ENCODE results near the gene MYO5B.

MYO5B gene

GRCh38 chr18:49960376-49960775 is 234.6 kb downstream of the MYO5B start:
- DNase-seq = no peak

- DNase-seq = no peak
Measured at GRCh38 chr18:49959176-49959575, 235.8 kb downstream of the MYO5B start.

GRCh38 chr18:49955263-49955662 is 239.7 kb downstream of the MYO5B start:
- no peak for DNase-seq

- DNase-seq = no peak
Measured at GRCh38 chr18:49953391-49953790, 241.6 kb downstream of the MYO5B start.

- no peak for DNase-seq
Measured at GRCh38 chr18:49949951-49950395, 245.0 kb downstream of the MYO5B start.

- no peak for DNase-seq
Measured at GRCh38 chr18:49948975-49949374, 246.0 kb downstream of the MYO5B start.

GRCh38 chr18:49944663-49945062 is 250.3 kb downstream of the MYO5B start:
- DNase-seq = no peak

GRCh38 chr18:49936821-49937220 is 258.1 kb downstream of the MYO5B start:
- no peak for DNase-seq

- DNase-seq = no peak
Measured at GRCh38 chr18:49935215-49935614, 259.7 kb downstream of the MYO5B start.

- no peak for DNase-seq
Measured at GRCh38 chr18:49934457-49934856, 260.5 kb downstream of the MYO5B start.

- no peak for DNase-seq
Measured at GRCh38 chr18:49933530-49934128, 261.3 kb downstream of the MYO5B start.

GRCh38 chr18:49931760-49932159 is 263.2 kb downstream of the MYO5B start:
- DNase-seq = no peak

- no peak for DNase-seq
Measured at GRCh38 chr18:49931179-49931578, 263.8 kb downstream of the MYO5B start.

- DNase-seq = no peak
Measured at GRCh38 chr18:49926106-49926745, 268.7 kb downstream of the MYO5B start.

GRCh38 chr18:49924293-49924983 is 270.5 kb downstream of the MYO5B start:
- DNase-seq = no peak

GRCh38 chr18:49922228-49922627 is 272.7 kb downstream of the MYO5B start:
- DNase-seq = no peak

GRCh38 chr18:49921318-49921985 is 273.5 kb downstream of the MYO5B start:
- DNase-seq = no peak

GRCh38 chr18:49920731-49921130 is 274.2 kb downstream of the MYO5B start:
- no peak for DNase-seq

- no peak for DNase-seq
Measured at GRCh38 chr18:49917742-49918141, 277.2 kb downstream of the MYO5B start.

GRCh38 chr18:49915352-49915751 is 279.6 kb downstream of the MYO5B start:
- DNase-seq = no peak

GRCh38 chr18:49913221-49913620 is 281.7 kb downstream of the MYO5B start:
- DNase-seq = no peak

GRCh38 chr18:49911427-49911826 is 283.5 kb downstream of the MYO5B start:
- DNase-seq = no peak

- no peak for DNase-seq
Measured at GRCh38 chr18:49910986-49911385, 284.0 kb downstream of the MYO5B start.

- no peak for DNase-seq
Measured at GRCh38 chr18:49910019-49910418, 284.9 kb downstream of the MYO5B start.

Measured in 8988T (cell line).